ENCODE results near the gene GRIN1.

Gene GRIN1

GRCh38 chr9:137183980-137184595 lies 45.1 kb downstream of the GRIN1 start:
- CTCF ChIA-PET, result no interaction called here
- DNase-seq (ENCODE audit: low read depth, low spot score), result no peak
- TF ChIP-seq CTCF (IDR thresholded peaks at IDR 0.05; ENCODE audit: insufficient read depth, low read length, missing control alignments), result no peak
- POLR2A ChIA-PET, result no interaction called here
- no peak overlapping the region for H3K4me3 ChIP-seq (ENCODE audit: low read depth, low read length)

- POLR2A ChIA-PET, result no interaction called here
- DNase-seq (ENCODE audit: low read depth, low spot score), result no peak
- H3K4me3 ChIP-seq (ENCODE audit: low read depth, low read length), result no peak overlapping the region
- TF ChIP-seq CTCF (IDR thresholded peaks at IDR 0.05; ENCODE audit: insufficient read depth, low read length, missing control alignments), result no peak
- CTCF ChIA-PET, result no interaction called here
Measured at GRCh38 chr9:137184881-137185660, 46.1 kb downstream of the GRIN1 start.

GRCh38 chr9:137185921-137186320 lies 47.0 kb downstream of the GRIN1 start:
- POLR2A ChIA-PET, result no interaction called here
- CTCF ChIA-PET, result no interaction called here
- no peak for DNase-seq (ENCODE audit: low read depth, low spot score)
- TF ChIP-seq CTCF (IDR thresholded peaks at IDR 0.05; ENCODE audit: insufficient read depth, low read length, missing control alignments), result no peak
- H3K4me3 ChIP-seq (ENCODE audit: low read depth, low read length), result no peak overlapping the region

GRCh38 chr9:137186385-137186784 lies 47.4 kb downstream of the GRIN1 start:
- ChIA-PET CTCF (no interaction called here), POLR2A (no interaction called here)
- DNase-seq (ENCODE audit: low read depth, low spot score), result no peak
- H3K4me3 ChIP-seq (ENCODE audit: low read depth, low read length), result no peak overlapping the region
- TF ChIP-seq CTCF (IDR thresholded peaks at IDR 0.05; ENCODE audit: insufficient read depth, low read length, missing control alignments), result no peak

- peak overlapping the region; percentile 96 for H3K4me3 ChIP-seq (ENCODE audit: low read depth, low read length)
- CTCF ChIA-PET, result interaction anchor here (1.3 to 3.4 kb wide), 3 partner anchors 11 to 36 kb away, joined by 4 to 30 read pairs (median 10); partner anchors contain the start of gene TMEM210
- POLR2A ChIA-PET, result interaction anchor here (1.1 to 2.7 kb wide), 3 partner anchors 13 to 53 kb away, joined by 3 to 15 read pairs (median 5); partner anchors contain the start of genes RNF224, TPRN and TUBB4B
- DNase-seq (ENCODE audit: low read depth, low spot score), result no peak
- TF ChIP-seq CTCF (IDR thresholded peaks at IDR 0.05; ENCODE audit: insufficient read depth, low read length, missing control alignments), result no peak
Measured at GRCh38 chr9:137187386-137187785, 48.4 kb downstream of the GRIN1 start.

GRCh38 chr9:137188086-137188489 lies 49.1 kb downstream of the GRIN1 start:
- ChIA-PET CTCF (interaction anchor here (1.3 to 3.4 kb wide), 7 partner anchors 10 to 54 kb away, joined by 4 to 30 read pairs (median 10); partner anchors contain the start of genes RNF224 and TMEM210), POLR2A (interaction anchor here (1.0 to 2.7 kb wide), 8 partner anchors 11 to 58 kb away, joined by 3 to 15 read pairs (median 5); partner anchors contain the start of genes RNF224, TPRN and TUBB4B)
- TF ChIP-seq CTCF (IDR thresholded peaks at IDR 0.05; ENCODE audit: insufficient read depth, low read length, missing control alignments), result no peak
- no peak for DNase-seq (ENCODE audit: low read depth, low spot score)
- peak overlapping the region; percentile 96 for H3K4me3 ChIP-seq (ENCODE audit: low read depth, low read length)

Measured in AG04449 (cell line).